ENCODE data around the gene MAMDC4. TPM values are rescaled to one million over a fixed set of nuclear protein-coding genes. Genes with fewer than 3 reads are reported as not detected.

MAMDC4 gene
- total RNA-seq, 1 experiment from 2014 or later, result 17.3 TPM

GRCh38 chr9:136881691-136882108 is 29.6 kb downstream of the MAMDC4 start:
- Histone ChIP-seq H3K4me2 (ENCODE audit: low read length) (peak overlapping the region; percentile 66; the same call in 1 of the 2 replicates), H3K4me1 (ENCODE audit: control insufficient read depth in 1 of 2, insufficient read depth in 2 of 2, low read length in 2 of 2) (peaks cover 19 to 32% of the 10 kb centered on the region in 2 experiments), H2AFZ (ENCODE audit: low read depth, low read length, poor library complexity, severe bottlenecking) (no peak overlapping the region), H3K27me3 (ENCODE audit: insufficient read depth, low read length) (no peaks in the 10 kb centered on the region), H3K79me2 (ENCODE audit: insufficient read depth, low read length) (peaks cover 1% of the 10 kb centered on the region; the same call in 1 of the 2 replicates), H3K36me3 (ENCODE audit: control insufficient read depth in 1 of 2, insufficient read depth in 2 of 2, low read length in 2 of 2) (no peaks in the 10 kb centered on the region), H3K9ac (ENCODE audit: low read length) (no peak overlapping the region), H3K9me2 (ENCODE audit: insufficient read depth) (no peaks in the 10 kb centered on the region), H4K20me1 (ENCODE audit: insufficient read depth) (no peaks in the 10 kb centered on the region), H3K27ac (ENCODE audit: low read depth, low read length) (no peak overlapping the region; the same call in 1 of the 2 replicates), H3K4me3 (replicated peaks in 1 of 2; ENCODE audit: low read depth in 1 of 2, low read length in 2 of 2) (no peak overlapping the region), H3K9me3 (ENCODE audit: control insufficient read depth in 1 of 2, insufficient read depth in 1 of 2, low read depth in 1 of 2, low read length in 2 of 2) (no peaks in the 10 kb centered on the region)
- no TSS peak for BruUV-seq (replicated peaks)
- intact Hi-C loops (cut with micrococcal nuclease), result no loop called here
- ChIA-PET POLR2A (interaction anchor here (1.0 kb wide), 1 partner anchor 16 kb away, joined by 4 read pairs; the partner anchor contains the start of gene EDF1), CTCF (interaction anchor here (1.8 kb wide), 1 partner anchor 40 kb away, joined by 4 read pairs; the partner anchor contains the start of gene AJM1), RAD21 (ENCODE audit: low non-redundant PET in 1 of 2, low total read pairs in 2 of 2, uncharacterized antibody in 2 of 2, unreplicated experiment in 2 of 2) (no interaction called here)
- ATAC-seq (no peak), DNase-seq (ENCODE audit: low read depth, low spot score) (no peak)
- TF ChIP-seq EZH2phosphoT487 (IDR thresholded peaks at IDR 0.05; ENCODE audit: borderline replicate concordance) (no peak), EGR1 (IDR thresholded peaks at IDR 0.05; ENCODE audit: low read depth) (no peak), FOSL1 (IDR thresholded peaks at IDR 0.05; ENCODE audit: low read depth) (no peak), ATF3 (IDR thresholded peaks at IDR 0.05) (no peak), ZFX (IDR thresholded peaks at IDR 0.05) (no peak), ELF1 (IDR thresholded peaks at IDR 0.05; ENCODE audit: borderline replicate concordance, low read depth) (no peak), ZNF274 (IDR thresholded peaks at IDR 0.05; ENCODE audit: low read depth, low read length) (no peak), REST (IDR thresholded peaks at IDR 0.05; ENCODE audit: low read depth) (no peak), POLR2A (IDR thresholded peaks at IDR 0.05; ENCODE audit: borderline replicate concordance, extremely low read depth, insufficient read depth, insufficient read length) (no peak)
- TF ChIP-seq, protein P1, sequence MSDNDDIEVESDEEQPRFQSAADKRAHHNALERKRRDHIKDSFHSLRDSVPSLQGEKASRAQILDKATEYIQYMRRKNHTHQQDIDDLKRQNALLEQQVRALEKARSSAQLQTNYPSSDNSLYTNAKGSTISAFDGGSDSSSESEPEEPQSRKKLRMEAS (IDR thresholded peaks at IDR 0.05), result no peak
